ENCODE data around the gene RUNX2. TPM values are rescaled to one million over a fixed set of nuclear protein-coding genes. Genes with fewer than 3 reads are reported as not detected.
A peak's percentile ranks its signal among the peaks of the same experiment; 100 is the strongest.

Gene RUNX2
- total RNA-seq, 3 donors from 2014 or later = 26.5 to 37.0 (median 31.0) TPM

DNA sequence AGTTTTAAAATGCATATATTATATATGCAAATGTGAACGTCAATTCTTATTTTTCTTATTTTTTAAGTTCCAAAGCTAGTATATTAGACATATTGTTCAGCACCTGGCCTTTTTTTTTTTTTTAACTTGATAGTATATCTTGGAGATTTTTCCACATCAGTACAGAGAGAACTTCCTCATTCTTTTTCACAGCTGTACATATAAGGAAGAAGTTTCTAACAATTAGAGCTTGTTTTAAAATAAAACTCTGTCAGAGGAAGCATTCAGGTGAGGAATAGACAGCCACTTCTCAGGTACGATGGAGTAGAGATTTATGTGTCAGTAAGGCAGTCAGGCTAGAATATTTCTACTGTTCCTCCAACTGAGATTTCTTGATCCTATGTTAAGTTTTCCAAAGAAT lies 282.7 kb downstream of the RUNX2 start:
- ATAC-seq = no peak
- Mint-ChIP-seq H3K4me3 (no peak overlapping the region), H3K4me1 (ENCODE audit: low read depth) (peaks cover 30% of the 10 kb centered on the region), H3K27me3 (ENCODE audit: low read depth) (no peaks in the 10 kb centered on the region), H3K36me3 (ENCODE audit: insufficient read depth) (peaks cover 4% of the 10 kb centered on the region), H3K9me3 (no peaks in the 10 kb centered on the region)
- no peak for DNase-seq

GRCh38 chr6:45611491-45611890 lies 283.4 kb downstream of the RUNX2 start:
- ATAC-seq (no peak), DNase-seq (no peak)
- Mint-ChIP-seq H3K9me3 (no peaks in the 10 kb centered on the region), H3K27me3 (ENCODE audit: low read depth) (no peaks in the 10 kb centered on the region), H3K4me3 (no peak overlapping the region), H3K4me1 (ENCODE audit: low read depth) (peaks cover 35% of the 10 kb centered on the region), H3K36me3 (ENCODE audit: insufficient read depth) (peaks cover 4% of the 10 kb centered on the region)

DNA sequence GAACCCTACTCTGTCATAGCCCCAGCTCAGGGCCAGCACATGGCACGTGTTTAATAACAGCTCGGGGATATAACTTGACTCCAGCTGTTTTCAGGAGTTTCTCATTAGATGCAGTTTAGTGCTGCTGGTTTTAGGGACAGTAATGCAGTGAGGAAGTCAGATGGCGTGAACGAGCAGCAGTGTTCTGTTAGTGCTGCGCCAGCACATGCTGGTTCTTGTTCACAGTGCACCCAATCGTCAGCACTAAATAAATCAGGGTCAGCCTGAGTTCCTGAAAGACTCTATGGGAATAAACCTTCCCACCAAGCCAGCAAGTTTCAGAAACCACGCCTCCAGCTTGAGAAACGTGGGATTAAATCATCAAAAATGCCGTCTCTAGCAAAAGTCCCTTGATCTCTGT lies 285.5 kb downstream of the RUNX2 start:
- H3K36me3 Mint-ChIP-seq (ENCODE audit: insufficient read depth) = peaks cover 4% of the 10 kb centered on the region
- no peak for ATAC-seq
- no peak overlapping the region for H3K4me3 Mint-ChIP-seq
- H3K9me3 Mint-ChIP-seq = no peaks in the 10 kb centered on the region
- no peak for DNase-seq
- no peaks in the 10 kb centered on the region for H3K27me3 Mint-ChIP-seq (ENCODE audit: low read depth)
- H3K4me1 Mint-ChIP-seq (ENCODE audit: low read depth) = peaks cover 25% of the 10 kb centered on the region

DNA sequence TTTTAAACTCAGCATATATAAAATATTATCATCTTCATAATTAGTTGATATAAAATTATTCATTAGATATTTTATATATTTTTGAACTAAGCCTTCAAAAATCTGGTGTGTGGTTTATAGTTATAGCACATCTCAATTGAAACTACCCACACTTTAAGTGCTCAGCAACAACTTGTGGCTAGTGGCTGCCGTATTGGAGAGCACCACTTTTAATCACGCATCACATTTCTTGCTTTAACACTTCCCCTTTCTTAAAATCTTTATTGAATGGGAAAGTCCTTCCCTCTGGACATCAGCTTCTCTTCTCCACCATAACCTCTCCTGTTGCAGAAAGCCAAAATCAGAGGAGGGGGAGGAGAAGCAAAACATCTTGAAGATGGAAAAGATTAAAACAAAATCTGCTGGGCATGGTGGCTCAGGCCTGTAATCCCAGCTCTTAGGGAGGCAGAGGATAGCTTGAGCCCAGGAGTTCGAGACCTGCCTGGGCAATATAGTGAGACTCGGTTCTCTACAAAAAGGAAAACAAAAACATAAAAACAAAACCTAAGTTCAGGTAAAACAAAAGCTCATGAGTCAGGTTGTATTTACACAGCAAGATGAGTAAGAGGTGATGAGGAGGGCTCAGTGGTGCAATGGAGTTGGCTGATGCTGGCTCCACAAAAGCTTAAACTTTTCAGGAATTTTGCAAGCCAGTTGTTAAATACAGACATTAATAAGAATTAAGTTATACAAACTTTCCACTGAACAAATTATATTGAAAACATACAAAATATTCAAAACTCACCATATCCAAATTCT lies 286.6 kb downstream of the RUNX2 start:
- H3K9me3 Mint-ChIP-seq = no peaks in the 10 kb centered on the region

GRCh38 chr6:45616209-45616608 lies 288.1 kb downstream of the RUNX2 start:
- Mint-ChIP-seq H3K9me3 (no peaks in the 10 kb centered on the region), H3K36me3 (ENCODE audit: insufficient read depth) (no peaks in the 10 kb centered on the region)

More for the DNA sequence above, 286.6 kb downstream of the RUNX2 start:
- Mint-ChIP-seq H3K27me3 (ENCODE audit: low read depth) (no peaks in the 10 kb centered on the region), H3K36me3 (ENCODE audit: insufficient read depth) (no peaks in the 10 kb centered on the region), H3K4me1 (ENCODE audit: low read depth) (peaks cover 21% of the 10 kb centered on the region), H3K4me3 (no peak overlapping the region)
- ATAC-seq (no peak), DNase-seq (no peak)

GRCh38 chr6:45617441-45617840 lies 289.3 kb downstream of the RUNX2 start:
- no peak for DNase-seq
- H3K36me3 Mint-ChIP-seq (ENCODE audit: insufficient read depth) = no peaks in the 10 kb centered on the region
- peaks cover 34% of the 10 kb centered on the region for H3K4me1 Mint-ChIP-seq (ENCODE audit: low read depth)
- ATAC-seq = no peak
- no peaks in the 10 kb centered on the region for H3K9me3 Mint-ChIP-seq
- H3K4me3 Mint-ChIP-seq = no peak overlapping the region
- no peaks in the 10 kb centered on the region for H3K27me3 Mint-ChIP-seq (ENCODE audit: low read depth)

More at GRCh38 chr6:45616209-45616608, 288.1 kb downstream of the RUNX2 start:
- ATAC-seq = no peak
- H3K27me3 Mint-ChIP-seq (ENCODE audit: low read depth) = no peaks in the 10 kb centered on the region
- peaks cover 34% of the 10 kb centered on the region for H3K4me1 Mint-ChIP-seq (ENCODE audit: low read depth)
- H3K4me3 Mint-ChIP-seq = no peak overlapping the region
- DNase-seq = no peak

DNA sequence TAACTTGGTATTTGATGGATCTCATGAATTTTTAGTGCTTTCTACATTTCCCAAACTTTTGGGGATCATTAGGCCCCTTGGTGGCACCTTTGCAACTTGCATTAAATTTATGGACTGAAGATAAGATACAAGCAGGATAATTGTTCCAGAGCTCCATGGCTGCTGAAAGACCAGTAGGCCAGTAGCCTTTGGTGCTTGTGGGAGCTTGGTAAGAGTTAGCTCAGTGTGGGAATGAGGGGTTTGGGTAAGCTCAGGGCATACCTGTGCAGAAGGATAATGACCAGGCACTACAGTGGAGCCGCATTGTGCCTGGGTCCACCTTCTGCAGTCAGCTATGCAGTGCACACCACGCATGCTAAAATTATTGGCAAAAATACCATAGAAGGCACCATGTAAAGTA lies 290.1 kb downstream of the RUNX2 start:
- ATAC-seq = no peak
- no peak for DNase-seq
- H3K9me3 Mint-ChIP-seq = no peaks in the 10 kb centered on the region
- H3K4me3 Mint-ChIP-seq = no peak overlapping the region
- H3K36me3 Mint-ChIP-seq (ENCODE audit: insufficient read depth) = no peaks in the 10 kb centered on the region
- peaks cover 34% of the 10 kb centered on the region for H3K4me1 Mint-ChIP-seq (ENCODE audit: low read depth)
- H3K27me3 Mint-ChIP-seq (ENCODE audit: low read depth) = no peaks in the 10 kb centered on the region

DNA sequence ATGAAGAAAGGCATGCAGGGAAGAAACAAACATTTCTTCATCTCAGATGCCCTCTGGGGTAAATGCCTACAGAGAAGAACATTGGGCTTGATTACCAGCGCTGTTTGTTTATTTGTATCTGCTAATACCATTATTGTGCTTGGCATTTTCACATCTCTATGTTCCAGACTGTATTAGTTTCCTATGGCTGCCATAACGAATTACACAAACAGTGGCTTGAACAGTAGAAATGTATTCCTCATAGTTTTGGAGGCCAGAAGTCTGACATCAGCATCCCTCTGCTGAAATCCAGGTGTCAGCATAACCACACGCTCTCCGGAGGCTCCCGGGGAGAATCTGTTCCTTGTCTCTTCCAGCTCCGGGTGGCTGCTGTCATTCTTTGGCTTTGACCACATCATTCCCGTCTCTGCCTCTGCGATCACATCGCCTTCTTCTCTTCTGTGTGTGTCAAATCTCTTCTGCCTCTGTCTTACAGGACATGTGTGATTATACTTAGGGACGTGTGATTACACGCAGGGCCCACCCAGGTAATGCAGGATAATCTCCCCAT lies 291.2 kb downstream of the RUNX2 start:
- DNase-seq = no peak
- Mint-ChIP-seq H3K4me3 (no peak overlapping the region), H3K9me3 (no peaks in the 10 kb centered on the region), H3K36me3 (ENCODE audit: insufficient read depth) (no peaks in the 10 kb centered on the region), H3K27me3 (ENCODE audit: low read depth) (no peaks in the 10 kb centered on the region), H3K4me1 (ENCODE audit: low read depth) (peaks cover 35% of the 10 kb centered on the region)
- no peak for ATAC-seq

DNA sequence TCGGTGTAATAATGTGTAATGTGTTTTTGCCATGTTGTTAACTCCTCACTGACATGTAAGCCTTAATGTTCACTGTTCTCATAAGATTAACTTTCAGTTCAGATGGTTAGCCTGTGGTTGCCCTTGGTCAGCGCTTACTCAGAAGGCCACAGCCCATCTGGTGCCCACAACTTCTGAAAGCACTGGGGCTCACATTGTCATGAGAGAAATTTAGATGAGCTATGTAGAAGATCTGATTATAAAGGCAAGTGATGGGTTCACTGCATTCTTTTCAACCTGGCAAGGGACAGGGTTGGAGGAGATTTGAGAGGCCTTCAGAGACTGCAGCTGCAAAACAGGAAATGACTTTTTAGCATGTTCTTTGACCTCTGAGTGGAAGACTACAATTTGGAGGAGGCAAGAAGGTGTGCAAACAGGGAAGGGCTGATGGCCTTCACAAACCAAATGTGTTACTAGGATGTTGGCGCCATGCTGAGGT lies 291.9 kb downstream of the RUNX2 start:
- H3K27me3 Mint-ChIP-seq (ENCODE audit: low read depth) = no peaks in the 10 kb centered on the region
- peaks cover 37% of the 10 kb centered on the region for H3K4me1 Mint-ChIP-seq (ENCODE audit: low read depth)
- DNase-seq = no peak
- H3K9me3 Mint-ChIP-seq = peaks cover 2% of the 10 kb centered on the region
- no peak overlapping the region for H3K4me3 Mint-ChIP-seq
- no peaks in the 10 kb centered on the region for H3K36me3 Mint-ChIP-seq (ENCODE audit: insufficient read depth)
- peak; percentile 69 to 76 for ATAC-seq

DNA sequence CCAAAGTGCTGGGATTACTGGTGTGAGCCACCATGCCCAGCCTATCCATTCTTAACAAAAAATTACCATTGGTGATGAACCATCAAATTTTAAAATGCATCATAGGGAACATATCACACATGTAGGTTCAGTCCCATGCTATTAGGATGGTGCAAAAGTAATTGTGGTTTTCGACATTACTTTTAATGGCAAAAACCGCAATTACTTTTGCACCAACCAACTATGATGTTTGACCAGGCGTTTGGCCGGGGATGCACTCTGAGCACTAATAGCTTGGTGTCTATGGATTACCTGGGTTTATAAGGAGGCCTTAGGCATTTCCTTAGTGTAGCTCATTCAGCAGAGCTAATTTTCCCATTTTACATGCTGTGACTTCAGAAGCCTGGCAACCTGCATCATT lies 296.1 kb downstream of the RUNX2 start:
- peaks cover 3% of the 10 kb centered on the region for H3K9me3 Mint-ChIP-seq
- H3K4me1 Mint-ChIP-seq (ENCODE audit: low read depth) = peaks cover 49% of the 10 kb centered on the region
- DNase-seq (no peak), ATAC-seq (no peak)
- no peak overlapping the region for H3K4me3 Mint-ChIP-seq
- no peaks in the 10 kb centered on the region for H3K27me3 Mint-ChIP-seq (ENCODE audit: low read depth)
- H3K36me3 Mint-ChIP-seq (ENCODE audit: insufficient read depth) = no peaks in the 10 kb centered on the region

- H3K27me3 Mint-ChIP-seq (ENCODE audit: low read depth) = no peaks in the 10 kb centered on the region
- H3K36me3 Mint-ChIP-seq (ENCODE audit: insufficient read depth) = no peaks in the 10 kb centered on the region
- H3K9me3 Mint-ChIP-seq = peaks cover 3% of the 10 kb centered on the region
- DNase-seq = no peak
- H3K4me1 Mint-ChIP-seq (ENCODE audit: low read depth) = peaks cover 41% of the 10 kb centered on the region
- ATAC-seq = peak; percentile 85 to 90
- no peak overlapping the region for H3K4me3 Mint-ChIP-seq
These were observed 297.1 kb downstream of the RUNX2 start for GRCh38 chr6:45625191-45625664.

DNA sequence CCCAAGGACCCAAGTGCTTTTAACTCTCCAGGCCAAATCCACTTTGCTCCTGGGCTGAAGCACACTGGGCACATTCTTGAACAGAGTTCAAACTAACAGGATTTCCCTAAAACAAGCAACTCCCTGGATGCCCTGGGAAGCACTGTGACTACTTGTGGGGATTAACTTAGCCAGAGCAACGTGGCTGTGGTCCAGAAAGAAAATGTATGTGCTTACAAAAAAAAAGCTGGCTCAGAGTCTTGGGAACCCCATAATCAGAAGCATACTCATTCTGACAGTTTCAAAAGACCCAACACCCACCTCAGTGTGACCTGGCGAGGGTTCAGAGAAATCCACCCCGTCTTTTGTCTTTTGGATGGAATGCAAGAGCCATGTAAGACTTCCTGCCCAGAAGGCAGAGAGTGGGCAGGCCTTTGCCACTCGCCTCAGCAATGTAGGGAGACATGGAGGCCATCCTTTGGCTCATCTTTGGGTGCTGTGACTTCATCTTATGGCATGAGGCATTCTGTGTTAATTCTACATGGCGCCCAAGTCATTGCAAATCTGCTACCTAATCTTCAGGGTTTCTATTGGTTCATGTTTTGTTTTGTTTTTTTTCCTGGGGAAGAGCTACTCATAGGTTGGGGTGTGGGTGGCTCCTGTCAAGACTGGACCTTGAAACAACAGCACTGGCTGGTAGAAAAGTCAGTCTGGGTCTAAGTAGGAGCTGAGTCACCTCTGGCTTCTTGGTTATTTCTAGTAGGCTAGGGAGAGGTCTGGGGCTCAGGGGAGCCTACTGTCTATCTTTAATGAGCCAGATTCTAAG lies 298.2 kb downstream of the RUNX2 start:
- Mint-ChIP-seq H3K9me3 (peaks cover 3% of the 10 kb centered on the region), H3K27me3 (ENCODE audit: low read depth) (no peaks in the 10 kb centered on the region), H3K4me3 (no peak overlapping the region), H3K4me1 (ENCODE audit: low read depth) (peaks cover 33% of the 10 kb centered on the region), H3K36me3 (ENCODE audit: insufficient read depth) (no peaks in the 10 kb centered on the region)
- DNase-seq = no peak
- peak; percentile 41 to 54 for ATAC-seq

GRCh38 chr6:45630314-45630713 lies 302.2 kb downstream of the RUNX2 start:
- no peaks in the 10 kb centered on the region for H3K36me3 Mint-ChIP-seq (ENCODE audit: insufficient read depth)
- H3K9me3 Mint-ChIP-seq = no peaks in the 10 kb centered on the region
- DNase-seq = no peak

DNA sequence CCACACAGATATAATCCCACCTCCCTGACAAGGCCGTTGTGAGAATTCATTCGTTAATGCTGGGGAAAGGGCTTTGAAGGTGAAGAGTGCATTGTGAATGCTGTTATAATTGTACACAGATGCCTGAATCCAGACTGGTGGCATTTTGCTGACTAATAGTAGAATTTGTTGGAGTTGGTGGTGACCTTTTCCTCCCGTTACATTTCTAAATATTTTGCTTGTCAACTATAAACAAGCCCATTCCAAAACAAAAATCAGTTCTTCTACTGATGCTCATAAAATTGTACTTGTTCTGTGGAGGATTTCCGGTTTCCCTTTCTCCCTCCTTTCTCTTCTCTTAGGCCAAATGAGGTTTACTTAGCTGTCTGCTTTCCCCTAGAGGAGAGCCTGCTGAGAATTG lies 302.7 kb downstream of the RUNX2 start:
- no peak overlapping the region for H3K4me3 Mint-ChIP-seq
- H3K4me1 Mint-ChIP-seq (ENCODE audit: low read depth) = peaks cover 27% of the 10 kb centered on the region
- no peaks in the 10 kb centered on the region for H3K27me3 Mint-ChIP-seq (ENCODE audit: low read depth)
- H3K36me3 Mint-ChIP-seq (ENCODE audit: insufficient read depth) = peaks cover 2% of the 10 kb centered on the region
- H3K9me3 Mint-ChIP-seq = no peaks in the 10 kb centered on the region
- DNase-seq = no peak
- ATAC-seq = no peak

More at GRCh38 chr6:45630314-45630713, 302.2 kb downstream of the RUNX2 start:
- Mint-ChIP-seq H3K4me3 (no peak overlapping the region), H3K27me3 (ENCODE audit: low read depth) (no peaks in the 10 kb centered on the region), H3K4me1 (ENCODE audit: low read depth) (peaks cover 32% of the 10 kb centered on the region)
- ATAC-seq = no peak

All from activated T-cell treated with anti-CD3 and anti-CD28 coated beads, Interleukin-2, amount 50 U/mL, for 4 hours (primary cell).